Motor neuron (in vitro differentiated cells): ENCODE measurements around the gene RGS21. TPM values are rescaled to one million over a fixed set of nuclear protein-coding genes. Genes with fewer than 3 reads are reported as not detected.
"Not testable (repeated sequence)": the region's sequence is repeated elsewhere in the genome, so short reads cannot be mapped to it uniquely, and the experiment has no call there.

Experiments used
- ATAC-seq, 8 experiments: fragments of 200-7000 bp; cut with Tn5 transposase; replicated peaks in 6 of 8; 2 replicates each; pipeline ENCODE4 v1.8.0; 2021; ENCODE audit warnings: mild to moderate bottlenecking in 8 of 8, moderate library complexity in 8 of 8
- H3K27ac ChIP-seq, 2 donors: fragments of 250-450 bp; sonication (Bioruptor Pico); 2 replicates each; pipeline ENCODE4 v1.9.0; 2021; ENCODE audit warnings: antibody characterized with exemption in 2 of 2, mild to moderate bottlenecking in 2 of 2, moderate library complexity in 1 of 2
- H3K4me1 ChIP-seq, 2 donors: fragments of 250-450 bp; sonication (Bioruptor Pico); replicated peaks in 1 of 2; 2 replicates each; pipeline ENCODE4 v1.6.1; 2021; ENCODE audit warnings: antibody characterized with exemption in 2 of 2, mild to moderate bottlenecking in 2 of 2, moderate library complexity in 1 of 2
- H3K4me3 ChIP-seq, 5 donors: fragments of 250-450 bp; sonication (Bioruptor Pico); 2 replicates each; pipeline ENCODE4 v1.9.0; 2021; ENCODE audit warnings: antibody characterized with exemption in 5 of 5, mild to moderate bottlenecking in 5 of 5, moderate library complexity in 4 of 5
- WGBS, 10 experiments: fragments of 450-650 bp; shearing (Covaris generic); methylation state at CpG; one replicate each; pipeline ENCODE4 v1.0.0; 2022; 5-methylcytosine and 5-hydroxymethylcytosine counted together
- in situ Hi-C, 9 experiments: fragments of 400-800 bp; cut with MboI; loops; one replicate each; pipeline ENCODE4 v1.15.0; 2021; ENCODE audit warnings: low sequenced_read_pairs in 9 of 9, low pct_unique_long_range_greater_than_20kb in 2 of 9; ENCODE audit not compliant: unreplicated experiment in 9 of 9
- total RNA-seq, 8 experiments: library from RNA; unstranded; fragments of 300-600 nt; gene quantifications; 2 replicates each; pipeline versions ENCODE4 v1.2.3 to v1.2.4, GENCODE V29; 2022

The RGS21 gene, protein sequence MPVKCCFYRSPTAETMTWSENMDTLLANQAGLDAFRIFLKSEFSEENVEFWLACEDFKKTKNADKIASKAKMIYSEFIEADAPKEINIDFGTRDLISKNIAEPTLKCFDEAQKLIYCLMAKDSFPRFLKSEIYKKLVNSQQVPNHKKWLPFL
- 10 to 100 TPM in 2 of 8 experiments, 1 to 10 TPM in 1, under 1 TPM in 2, not detected in 3; 0.09 to 21.8 (median 2.0) TPM for total RNA-seq

DNA sequence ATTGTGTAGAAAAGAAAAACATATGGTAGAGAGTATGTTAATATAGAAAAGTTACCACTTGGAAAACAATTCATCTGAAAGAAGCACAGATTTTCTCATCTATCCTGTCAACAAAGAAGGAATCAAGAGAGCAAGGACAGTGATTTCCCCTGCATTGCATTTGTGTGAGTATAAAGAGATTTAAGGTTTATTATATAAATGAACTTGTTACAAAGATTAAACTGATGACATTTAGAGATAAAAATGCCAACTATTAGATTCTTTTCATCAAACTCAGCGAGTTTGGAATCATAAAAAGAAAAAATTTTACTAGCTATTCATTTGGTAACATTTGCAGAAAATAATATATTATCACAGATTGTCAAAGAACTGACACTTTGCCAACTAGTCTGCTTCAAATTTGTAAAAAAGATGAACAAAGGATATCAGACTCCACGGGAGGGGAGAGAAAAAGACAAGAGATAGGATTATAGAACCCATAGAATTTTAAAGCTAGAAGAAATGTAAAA, at the start of gene RGS21:
TSS of gene RGS21 (plus strand) at position 51 of the 509 bp plus-strand sequence. CDS start 26,045 bp downstream, outside the sequence.
- 0 to 74% (median 37%) methylated on average over 2 of the region's 2 CpGs for WGBS, 10 experiments
- no peak within 1 kb of the TSS for H3K27ac ChIP-seq
- ATAC-seq = no peak
- H3K4me3 ChIP-seq = no peak within 1 kb of the TSS
- in situ Hi-C loops = loop anchor here in 1 of 9 experiments (25.0 kb wide), 1 partner anchor 1830 kb away; the partner anchor contains the start of gene BRINP3
- H3K4me1 ChIP-seq = no peaks in the 10 kb centered on the region

DNA sequence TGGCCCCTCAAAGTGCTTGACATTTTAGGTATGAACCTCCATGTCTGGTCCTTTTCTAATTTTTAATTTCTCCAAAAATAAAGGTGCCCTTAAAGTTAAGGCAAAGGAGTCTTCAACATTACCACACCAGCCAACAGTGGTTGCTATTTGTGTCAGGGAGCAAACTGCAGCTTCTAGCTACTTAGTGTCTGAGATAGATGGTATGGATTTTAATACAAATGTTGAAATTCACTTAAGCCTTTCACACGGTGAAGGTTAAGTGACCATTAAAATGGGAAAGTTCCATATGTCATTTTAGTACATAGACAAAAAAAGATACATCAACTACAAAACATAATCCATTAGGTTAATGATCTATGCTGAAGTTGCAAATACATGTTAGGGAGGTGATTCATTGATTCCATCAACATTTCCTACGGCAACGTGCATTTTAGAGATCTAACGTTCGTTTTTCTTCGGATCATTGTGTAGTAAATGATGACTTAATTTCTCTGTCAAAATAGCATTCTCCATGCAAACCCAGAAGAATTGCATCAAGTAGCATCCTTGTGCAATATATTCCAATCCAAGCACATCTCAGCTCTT, 48.2 kb upstream of the RGS21 start:
- H3K27ac ChIP-seq = no peak overlapping the region
- peak in 5 of 8 experiments; percentile 44 to 90 (median 58) for ATAC-seq
- no peaks in the 10 kb centered on the region for H3K4me1 ChIP-seq
- 60 to 97% (median 72%) methylated on average over 4 to 6 of the region's 6 CpGs for WGBS, 10 experiments
- in situ Hi-C loops = no loop called here
- no peak overlapping the region for H3K4me3 ChIP-seq

DNA sequence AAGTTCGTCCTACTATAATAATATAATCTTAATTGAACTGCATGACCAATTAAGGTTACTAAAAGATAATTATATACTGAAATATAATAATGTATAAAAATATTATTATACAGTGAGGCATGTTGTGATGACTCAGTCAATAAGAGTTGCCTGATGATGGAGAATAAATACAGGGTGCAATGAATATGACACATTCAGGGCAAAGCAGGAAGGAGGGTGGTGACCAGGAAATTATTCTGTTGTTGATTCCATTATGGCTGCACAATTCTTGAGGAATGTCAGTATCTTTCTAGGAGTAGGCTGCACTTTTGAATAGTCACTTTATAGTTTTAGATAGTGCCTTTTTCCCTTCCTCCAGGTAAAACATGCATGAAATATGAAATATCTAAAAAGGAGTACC, 46.4 kb upstream of the RGS21 start:
- ATAC-seq = peak in 2 of 8 experiments; percentile 50 to 75
- Histone ChIP-seq H3K4me1 (no peaks in the 10 kb centered on the region), H3K4me3 (no peak overlapping the region), H3K27ac (no peak overlapping the region)
- in situ Hi-C loops = no loop called here
- WGBS, 10 experiments = 0 to 90% (median 43%) methylated on average over 1 of the region's 1 CpG; no CpG with 5 or more reads in 3 of the 10 experiments

DNA sequence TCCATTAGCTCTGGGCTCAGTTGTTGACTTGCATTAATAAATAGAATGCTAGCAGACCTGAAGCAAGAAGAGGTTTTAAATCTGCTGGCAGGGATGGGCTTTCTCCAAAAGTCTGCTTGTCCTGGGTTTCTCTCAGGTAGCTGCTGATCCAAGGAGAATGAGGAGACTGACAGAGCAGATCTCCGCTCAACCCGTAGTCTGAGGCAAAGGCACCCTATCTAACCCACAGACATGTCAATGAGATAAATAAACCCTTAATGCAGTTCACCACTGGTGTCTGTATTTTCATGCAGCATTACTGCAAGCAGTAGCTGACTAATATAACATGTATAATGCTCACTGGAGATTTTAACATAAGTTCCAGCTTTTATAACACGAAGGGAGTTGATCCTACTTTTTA, 44.1 kb upstream of the RGS21 start:
- Histone ChIP-seq H3K4me1 (no peaks in the 10 kb centered on the region), H3K4me3 (no peak overlapping the region), H3K27ac (no peak overlapping the region)
- in situ Hi-C loops = no loop called here
- no peak for ATAC-seq
- WGBS, 10 experiments = 0 to 86% (median 70%) methylated on average over 1 to 3 of the region's 3 CpGs; no CpG with 5 or more reads in 2 of the 10 experiments

DNA sequence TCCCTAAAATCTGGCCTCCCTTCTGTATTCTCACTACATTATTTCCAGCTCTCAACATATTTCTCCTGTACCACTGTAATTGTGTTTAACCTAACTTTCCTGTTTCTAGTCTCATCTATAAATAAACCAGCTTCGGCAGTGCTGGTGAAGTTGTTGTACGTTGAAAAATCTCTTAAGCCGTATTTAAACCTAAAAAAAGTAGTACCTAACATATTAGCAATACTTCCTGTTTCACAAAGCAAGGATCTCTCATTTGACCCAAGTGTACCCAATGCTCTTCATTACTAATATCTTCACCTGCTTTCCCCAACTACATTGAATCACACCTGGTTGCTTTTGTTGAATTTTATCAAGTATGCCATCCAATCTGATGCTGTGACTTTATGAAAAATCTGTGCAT, 42.2 kb upstream of the RGS21 start:
- WGBS, 10 experiments = 17 to 100% (median 89%) methylated on average over 2 to 3 of the region's 3 CpGs
- H3K4me1 ChIP-seq = no peaks in the 10 kb centered on the region
- in situ Hi-C loops = no loop called here

DNA sequence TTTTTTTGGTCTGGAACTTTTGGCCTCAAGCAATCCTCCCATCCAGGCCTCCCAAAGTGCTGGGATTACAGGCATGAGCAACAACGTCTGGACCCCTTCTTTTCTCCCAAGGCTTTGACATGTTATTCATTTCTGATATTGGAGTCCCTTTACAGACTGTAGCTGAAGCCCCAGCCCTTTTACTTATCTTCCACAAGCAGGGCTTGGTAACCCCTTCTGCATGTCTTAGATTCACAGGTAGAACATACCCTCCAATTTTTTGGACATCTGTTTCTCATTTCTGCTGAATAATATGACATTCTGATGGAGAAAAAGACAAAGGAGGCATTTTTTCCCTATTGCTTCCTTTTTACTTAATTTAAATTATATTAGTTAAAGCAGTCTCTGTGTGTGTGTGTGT, 39.2 kb upstream of the RGS21 start:
- no peak for ATAC-seq
- Histone ChIP-seq H3K4me3 (no peak overlapping the region), H3K4me1 (no peaks in the 10 kb centered on the region), H3K27ac (no peak overlapping the region)
- 0 to 80% (median 63%) methylated on average over 1 of the region's 1 CpG; no CpG with 5 or more reads in 5 of the 10 experiments for WGBS, 10 experiments
- in situ Hi-C loops = no loop called here

More for the DNA sequence above, 42.2 kb upstream of the RGS21 start:
- H3K4me3 ChIP-seq = no peak overlapping the region
- no peak for ATAC-seq
- H3K27ac ChIP-seq = no peak overlapping the region

DNA sequence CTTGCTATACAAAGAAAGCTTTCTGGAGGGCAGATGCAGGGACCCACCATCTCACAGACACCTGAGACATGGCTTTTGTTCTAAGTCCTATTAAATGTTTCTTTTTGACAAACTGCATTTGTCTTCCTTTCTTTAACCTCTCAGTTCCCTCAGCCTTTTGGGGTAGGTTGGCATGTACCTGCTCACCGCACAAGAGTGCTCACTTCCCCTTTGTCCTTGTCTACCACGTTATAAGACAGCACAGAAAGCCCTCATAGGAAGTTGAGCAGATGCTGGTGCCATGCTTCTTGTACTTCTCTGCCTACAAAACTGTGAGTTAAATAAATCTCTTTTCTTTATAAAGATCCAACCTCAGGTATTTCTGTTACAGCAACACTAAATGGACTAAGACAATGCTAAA, 31.9 kb upstream of the RGS21 start:
- ATAC-seq = no peak
- Histone ChIP-seq H3K27ac (no peak overlapping the region), H3K4me1 (no peaks in the 10 kb centered on the region), H3K4me3 (no peak overlapping the region)
- WGBS, 10 experiments = 0 to 100% (median 87%) methylated on average over 1 to 2 of the region's 2 CpGs; no CpG with 5 or more reads in 3 of the 10 experiments
- in situ Hi-C loops = no loop called here

DNA sequence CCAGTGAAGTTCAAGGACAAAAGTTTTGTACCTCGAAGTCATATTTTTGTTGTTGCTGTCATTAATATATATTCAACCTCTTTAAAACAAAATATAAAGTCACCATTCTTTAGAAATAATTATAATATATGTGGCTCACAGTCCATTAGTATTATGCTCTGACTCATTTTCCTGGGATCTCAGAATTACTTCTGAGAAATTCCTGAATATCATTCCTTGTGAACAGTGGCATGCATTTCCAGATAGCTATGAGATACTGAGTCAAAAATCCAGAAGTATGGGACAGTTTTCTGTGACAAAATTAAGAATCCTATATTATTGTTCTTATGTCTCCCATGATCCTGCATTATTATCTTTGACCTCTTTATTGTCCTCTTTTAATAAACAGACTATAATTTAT, 13.8 kb upstream of the RGS21 start:
- ATAC-seq = peak in 2 of 8 experiments; percentile 36 to 46
- H3K4me3 ChIP-seq = no peak overlapping the region
- no peak overlapping the region for H3K27ac ChIP-seq
- in situ Hi-C loops = loop anchor here in 1 of 9 experiments (25.0 kb wide), 1 partner anchor 1816 kb away; the partner anchor contains the start of gene BRINP3
- H3K4me1 ChIP-seq = no peaks in the 10 kb centered on the region
- WGBS, 10 experiments = 0 to 70% (median 51%) methylated on average over 1 of the region's 1 CpG; no CpG with 5 or more reads in 2 of the 10 experiments

DNA sequence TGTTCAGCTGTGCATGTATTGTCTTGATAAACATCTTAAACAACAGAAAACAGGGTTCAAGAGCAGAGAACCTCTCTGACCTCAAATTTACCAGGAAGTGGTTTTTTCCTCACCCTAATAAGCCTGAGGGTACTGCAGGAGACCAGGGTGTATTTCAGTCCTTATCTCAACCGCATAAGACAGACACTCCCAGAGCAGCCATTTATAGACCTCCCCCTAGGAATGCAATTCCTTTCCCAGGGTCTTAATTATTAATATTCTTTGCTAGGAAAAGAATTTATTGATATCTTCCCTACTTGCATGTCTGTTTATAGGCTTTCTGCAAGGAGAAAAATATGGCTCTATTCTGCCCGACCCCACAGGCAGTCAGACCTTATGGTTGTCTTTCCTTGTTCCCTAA, 8.5 kb upstream of the RGS21 start:
- not testable (repeated sequence) for ATAC-seq, H3K4me1 ChIP-seq, H3K4me3 ChIP-seq, H3K27ac ChIP-seq
- WGBS, 10 experiments = 0 to 100% (median 100%) methylated on average over 1 to 2 of the region's 2 CpGs; no CpG with 5 or more reads in 3 of the 10 experiments
- in situ Hi-C loops = loop anchor here in 1 of 9 experiments (25.0 kb wide), 1 partner anchor 1821 kb away; the partner anchor contains the start of gene BRINP3

DNA sequence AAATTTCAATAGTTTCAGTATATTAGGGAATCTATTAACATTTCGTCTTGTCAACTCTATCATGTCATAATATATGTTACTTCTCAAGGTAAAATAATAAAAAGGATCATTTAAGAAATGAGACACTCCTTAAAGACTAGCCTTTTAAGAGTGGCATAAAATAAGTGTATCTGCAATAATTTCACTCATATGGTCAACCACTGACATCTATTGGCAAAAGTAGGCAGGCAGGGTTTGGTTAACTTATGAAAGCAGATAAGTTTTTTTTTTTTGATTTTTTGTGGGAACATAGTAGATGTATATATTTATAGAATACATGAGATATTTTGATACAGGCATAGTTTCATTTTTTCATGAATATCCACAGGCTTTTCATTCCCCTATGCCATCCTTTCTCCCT, 5.5 kb upstream of the RGS21 start:
- peak in 3 of 8 experiments; percentile 53 to 80 (median 61) for ATAC-seq
- Histone ChIP-seq H3K4me1 (no peaks in the 10 kb centered on the region), H3K4me3 (no peak overlapping the region), H3K27ac (no peak overlapping the region)
- WGBS, 10 experiments = 0 to 100% (median 75%) methylated on average over 1 of the region's 1 CpG; no CpG with 5 or more reads in 3 of the 10 experiments
- in situ Hi-C loops = loop anchor here in 1 of 9 experiments (25.0 kb wide), 1 partner anchor 1824 kb away; the partner anchor contains the start of gene BRINP3

DNA sequence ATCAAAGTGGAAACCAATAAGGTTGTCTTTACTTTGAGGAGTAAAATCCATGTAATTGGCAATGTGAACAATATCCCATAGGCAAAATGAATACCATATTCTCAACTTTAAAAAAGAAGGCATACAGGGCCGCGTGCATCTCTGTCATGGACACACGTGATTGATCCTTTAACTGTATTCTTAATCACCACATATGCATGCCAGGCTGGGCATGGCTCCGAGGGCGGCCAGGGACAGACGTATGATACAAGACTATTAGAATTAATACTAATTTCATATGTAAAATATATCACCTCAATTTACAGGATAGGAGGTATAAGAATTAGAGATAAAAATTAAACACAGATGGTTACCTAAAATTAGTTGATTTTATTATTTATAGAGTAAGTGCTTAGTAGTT, 11.2 kb downstream of the RGS21 start:
- ATAC-seq = no peak
- no peak overlapping the region for H3K27ac ChIP-seq
- no peaks in the 10 kb centered on the region for H3K4me1 ChIP-seq
- in situ Hi-C loops = loop anchor here in 1 of 9 experiments (10.0 kb wide), 1 partner anchor 107 kb away; no protein-coding TSS in a partner anchor
- H3K4me3 ChIP-seq = no peak overlapping the region
- 21 to 100% (median 94%) methylated on average over 1 to 6 of the region's 6 CpGs; no CpG with 5 or more reads in 1 of the 10 experiments for WGBS, 10 experiments

DNA sequence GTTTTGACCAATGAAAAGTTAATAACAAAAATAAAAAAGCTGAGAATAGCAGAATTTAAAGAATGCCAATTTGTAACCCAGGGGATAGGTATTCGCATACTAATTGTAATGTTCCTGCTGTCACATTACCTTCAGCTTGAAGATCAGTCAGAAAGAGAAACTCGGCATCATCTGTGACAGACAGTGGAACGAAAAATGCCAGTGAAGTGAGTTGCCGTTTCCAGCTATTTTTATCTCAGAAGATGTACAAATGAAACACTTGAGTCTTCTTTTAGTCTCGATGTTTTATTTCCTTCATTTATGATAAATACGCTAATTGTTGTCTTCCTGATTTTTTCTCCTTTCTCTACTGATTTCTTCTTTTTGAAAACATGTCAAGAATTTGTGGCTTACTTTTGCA, 26.1 kb downstream of the RGS21 start:
- in situ Hi-C loops = no loop called here
- Histone ChIP-seq H3K4me3 (no peak overlapping the region), H3K27ac (no peak overlapping the region), H3K4me1 (no peaks in the 10 kb centered on the region)
- ATAC-seq = peak in 1 of 8 experiments; percentile 31
- WGBS, 10 experiments = 15 to 88% (median 76%) methylated on average over 3 to 6 of the region's 6 CpGs

DNA sequence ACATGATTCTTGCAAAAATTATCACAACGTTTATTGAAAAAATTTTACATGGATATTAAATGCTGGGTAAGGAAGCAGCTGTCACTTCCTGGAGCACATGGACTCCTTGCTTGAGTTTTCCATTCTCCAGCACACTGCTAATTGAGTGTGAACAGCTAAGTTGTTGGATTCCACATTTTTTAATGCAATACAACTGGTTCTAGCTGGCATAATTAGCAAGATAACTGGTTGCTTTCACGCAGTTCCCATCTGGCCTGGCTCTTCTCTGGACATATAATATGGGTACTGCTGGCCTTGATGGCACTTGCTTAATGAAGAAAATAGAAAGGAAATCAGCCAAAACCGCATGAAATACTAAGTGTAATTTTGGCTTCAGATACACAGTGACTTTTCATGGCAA, 26.6 kb downstream of the RGS21 start:
- in situ Hi-C loops = no loop called here
- peak in 4 of 8 experiments; percentile 30 to 84 (median 58) for ATAC-seq
- Histone ChIP-seq H3K4me3 (no peak overlapping the region), H3K4me1 (no peaks in the 10 kb centered on the region), H3K27ac (no peak overlapping the region)
- WGBS, 10 experiments = 7 to 80% (median 73%) methylated on average over 3 of the region's 3 CpGs
